HepG2 (cell line): Measurements from ENCODE around the gene SERAC1. TPM values are rescaled to one million over a fixed set of nuclear protein-coding genes. Genes with fewer than 3 reads are reported as not detected.

Experiments used
- ATAC-seq: fragments of 200-7000 bp; cut with Tn5 transposase; 3 replicates; pipeline ENCODE4 v1.9.1; 2020; ENCODE audit warnings: mild to moderate bottlenecking, moderate library complexity
- BruUV-seq: library from RNA; stranded (reverse); fragments of 400-500 nt; replicated peaks from 2 replicates; lab custom pipeline; 2021; lab: Mats Ljungman, UMichigan
- CTCF ChIA-PET: fragments of 300-600 bp; formaldehyde crosslinking; extraction: SDS; loops from one replicate; lab custom pipeline; 2021; ENCODE audit warnings: low total read pairs, inconsistent platforms, low intra/inter-chr PET ratio; lab: Yijun Ruan, JAX
- POLR2A ChIA-PET: fragments of 350-600 bp; sonication (Branson Sonifier 250); formaldehyde crosslinking; loops from one replicate; lab custom pipeline; 2020; ENCODE audit warnings: antibody characterized with exemption, inconsistent platforms; lab: Yijun Ruan, JAX
- DNase-seq: peaks from one replicate; pipeline ENCODE4 v3.0.0-alpha.2; 2015; ENCODE audit warnings: low spot score
- FAIRE-seq: peaks from 3 replicates; lab custom pipeline; 2011; peaks lifted over from hg19 to GRCh38; lab: Jason Lieb, UNC
- H2AFZ ChIP-seq: one replicate; pipeline ENCODE4 v1.6.1; 2011; ENCODE audit warnings: low read length, inconsistent platforms
- H3K27ac ChIP-seq: fragments of 300-600 bp; 3 replicates; pipeline ENCODE4 v1.8.0; 2011; ENCODE audit warnings: mixed run types, mild to moderate bottlenecking, mixed read lengths, low read length, inconsistent platforms; ENCODE audit not compliant: insufficient read depth; ENCODE audit errors: extremely low read length
- H3K27me3 ChIP-seq, 2 experiments: fragments of 200-600 bp in 1 of 2; 2 replicates in 1 of 2; 3 replicates in 1 of 2; pipeline versions ENCODE4 v1.6.0 to v1.8.0; 2011; ENCODE audit warnings: low read length in 2 of 2, mild to moderate bottlenecking in 2 of 2, moderate library complexity in 2 of 2, inconsistent platforms in 1 of 2; ENCODE audit not compliant: insufficient read depth in 2 of 2, control insufficient read depth in 1 of 2
- H3K36me3 ChIP-seq, 2 experiments: fragments of 200-600 bp in 1 of 2; replicated peaks in 1 of 2; 2 replicates in 1 of 2; 3 replicates in 1 of 2; pipeline versions ENCODE4 v1.5.1 to v1.8.0; 2011; ENCODE audit warnings: low read length in 2 of 2, inconsistent platforms in 1 of 2; ENCODE audit not compliant: insufficient read depth in 2 of 2, control insufficient read depth in 1 of 2
- H3K4me1 ChIP-seq: 2 replicates; pipeline ENCODE4 v1.5.1; 2012; ENCODE audit warnings: low read length, inconsistent platforms; ENCODE audit not compliant: insufficient read depth
- H3K4me2 ChIP-seq: 2 replicates; pipeline ENCODE4 v1.6.0; 2011; ENCODE audit warnings: low read depth, low read length, inconsistent platforms
- H3K4me3 ChIP-seq, 3 experiments: fragments of 200-600 bp in 1 of 3; sonication (generic), shearing (Covaris generic) in 1 of 3; replicated peaks in 1 of 3; 2 replicates each; pipeline ENCODE4 v1.5.1; 2011 to 2016; ENCODE audit warnings: low read length in 3 of 3, inconsistent platforms in 2 of 3, low read depth in 2 of 3, mild to moderate bottlenecking in 2 of 3, control low read depth in 1 of 3, mixed read lengths in 1 of 3; ENCODE audit not compliant: insufficient read depth in 1 of 3
- H3K79me2 ChIP-seq: one replicate; pipeline ENCODE4 v1.6.1; 2011; ENCODE audit warnings: low read length, inconsistent platforms; ENCODE audit not compliant: insufficient read depth
- H3K9ac ChIP-seq: 2 replicates; pipeline ENCODE4 v1.6.0; 2011; ENCODE audit warnings: mild to moderate bottlenecking, low read depth, low read length, inconsistent platforms; ENCODE audit not compliant: insufficient read depth
- H3K9me3 ChIP-seq: 2 replicates; pipeline ENCODE4 v1.5.1; 2012; ENCODE audit warnings: mild to moderate bottlenecking, low read length
- H4K20me1 ChIP-seq: 2 replicates; pipeline ENCODE4 v1.6.0; 2011; ENCODE audit warnings: inconsistent platforms, mild to moderate bottlenecking, low read length, moderate library complexity; ENCODE audit not compliant: insufficient read depth
- ADNP ChIP-seq: sonication (generic); formaldehyde crosslinking; IDR thresholded peaks from 2 replicates; pipeline ENCODE4 v1.4.0; 2020; ENCODE audit warnings: missing genetic modification reagents
- BATF2 ChIP-seq: sonication (generic); formaldehyde crosslinking; IDR thresholded peaks from 2 replicates; pipeline ENCODE4 v1.8.0; 2022; ENCODE audit warnings: mild to moderate bottlenecking, missing genetic modification reagents, moderate library complexity
- ELF3 ChIP-seq: IDR thresholded peaks from 2 replicates; pipeline ENCODE4 v1.6.1; 2016; ENCODE audit warnings: missing genetic modification reagents, missing compliant biosample characterization
- GFI1 ChIP-seq: sonication (generic); formaldehyde crosslinking; IDR thresholded peaks from 2 replicates; pipeline ENCODE4 v1.5.0; 2020; ENCODE audit warnings: missing genetic modification reagents, mild to moderate bottlenecking, borderline replicate concordance
- GMEB1 ChIP-seq: sonication (generic); formaldehyde crosslinking; IDR thresholded peaks from 2 replicates; pipeline ENCODE4 v1.5.1; 2020; ENCODE audit warnings: missing genetic modification reagents, mild to moderate bottlenecking, borderline replicate concordance
- GTF2F1 ChIP-seq: fragments of 150-350 bp; IDR thresholded peaks from 2 replicates; pipeline ENCODE4 v1.6.1; 2014; ENCODE audit warnings: low read length
- HIC2 ChIP-seq: sonication (generic); formaldehyde crosslinking; IDR thresholded peaks from 2 replicates; pipeline ENCODE4 v1.9.0; 2022; ENCODE audit warnings: low read depth, missing genetic modification reagents
- IRX3 ChIP-seq: sonication (generic); formaldehyde crosslinking; IDR thresholded peaks from 2 replicates; pipeline ENCODE4 v1.8.1; 2023; ENCODE audit warnings: mild to moderate bottlenecking, low read depth, missing genetic modification reagents, borderline replicate concordance
- MEIS2 ChIP-seq: sonication (generic); formaldehyde crosslinking; IDR thresholded peaks from 2 replicates; pipeline ENCODE4 v1.9.0; 2021; ENCODE audit warnings: mild to moderate bottlenecking, missing genetic modification reagents
- NFRKB ChIP-seq: fragments of 450-650 bp; IDR thresholded peaks from 2 replicates; pipeline ENCODE4 v1.6.1; 2017
- PCBP1 ChIP-seq: fragments of 200-400 bp; formaldehyde crosslinking; IDR thresholded peaks from 2 replicates; pipeline ENCODE4 v1.6.1; 2017; ENCODE audit warnings: mild to moderate bottlenecking, low read depth, low read length, borderline replicate concordance
- RFX1 ChIP-seq: fragments of 450-650 bp; IDR thresholded peaks from 2 replicates; pipeline ENCODE4 v1.6.1; 2017
- RFXAP ChIP-seq: sonication (generic); formaldehyde crosslinking; IDR thresholded peaks from 2 replicates; pipeline ENCODE4 v1.4.0; 2020; ENCODE audit warnings: missing genetic modification reagents, borderline replicate concordance
- SNAPC5 ChIP-seq: sonication (generic); formaldehyde crosslinking; IDR thresholded peaks from 2 replicates; pipeline ENCODE4 v1.8.1; 2023; ENCODE audit warnings: mild to moderate bottlenecking, missing genetic modification reagents, borderline replicate concordance
- TBX3 ChIP-seq: fragments of 450-650 bp; IDR thresholded peaks from 2 replicates; pipeline ENCODE4 v1.6.1; 2017; ENCODE audit warnings: antibody characterized with exemption, mild to moderate bottlenecking, inconsistent platforms, borderline replicate concordance
- TEF ChIP-seq: sonication (generic); formaldehyde crosslinking; IDR thresholded peaks from 2 replicates; pipeline ENCODE4 v1.5.0; 2020; ENCODE audit warnings: missing genetic modification reagents
- ZFP82 ChIP-seq: sonication (generic); formaldehyde crosslinking; IDR thresholded peaks from 2 replicates; pipeline ENCODE4 v1.5.1; 2020; ENCODE audit warnings: mild to moderate bottlenecking, missing genetic modification reagents, borderline replicate concordance
- ZNF143 ChIP-seq: sonication (generic); formaldehyde crosslinking; IDR thresholded peaks from 2 replicates; pipeline ENCODE4 v1.4.0; 2020; ENCODE audit warnings: missing genetic modification reagents
- ZSCAN20 ChIP-seq: sonication (generic); formaldehyde crosslinking; IDR thresholded peaks from 2 replicates; pipeline ENCODE4 v1.4.0; 2020; ENCODE audit warnings: missing genetic modification reagents, mild to moderate bottlenecking, borderline replicate concordance
- ZSCAN30 ChIP-seq: sonication (generic); formaldehyde crosslinking; IDR thresholded peaks from 2 replicates; pipeline ENCODE4 v1.5.0; 2020; ENCODE audit warnings: mild to moderate bottlenecking, missing genetic modification reagents
- WGBS: methylation state at CpG from one replicate; pipeline ENCODE4 v1.1.6; 2017; ENCODE audit warnings: low lambda C conversion rate; 5-methylcytosine and 5-hydroxymethylcytosine counted together
- in situ Hi-C: cut with HindIII; loops from 2 replicates; pipeline ENCODE4 v1.10.0; 2017; ENCODE audit warnings: low pct_unique_long_range_greater_than_20kb; ENCODE audit not compliant: extremely low pct_ligation_motif_present
- intact Hi-C: fragments of 100-400 bp; cut with micrococcal nuclease; formaldehyde crosslinking; loops from one replicate; pipeline ENCODE4 v1.10.0; 2022; ENCODE audit not compliant: unreplicated experiment
- polyA plus RNA-seq, 8 experiments: library from polyadenylated mRNA; depleted of rRNA in 3 of 8; stranded (reverse) in 7 of 8; unstranded in 1 of 8; fragments of >200 nt; fragmentation: Illumina TruSeq in 4 of 8; extraction: Trizol in 4 of 8; gene quantifications; 2 replicates each; pipeline versions ENCODE4 v1.2.1 to v1.2.3, GENCODE V29; 2011 to 2016; ENCODE audit warnings: low read depth in 4 of 8, missing spikeins in 1 of 8, mixed read lengths in 1 of 8; ENCODE audit not compliant: insufficient read depth in 1 of 8
- total RNA-seq, 5 experiments: library from RNA; depleted of rRNA; stranded (reverse); fragments of >200 nt; fragmentation: Illumina TruSeq; extraction: Trizol; gene quantifications; 2 replicates each; pipeline ENCODE4 v1.2.3, GENCODE V29; 2016; ENCODE audit warnings: low read depth in 1 of 5

SERAC1 gene
- total and polyA plus RNA-seq, 2 of the 13 experiments (the other 11 are each of a cell fraction or from before 2014, with no cell fraction given): 4.5 to 8.1 TPM

GRCh38 chr6:158205169-158205944, 37.3 kb upstream of the SERAC1 start:
- peak; percentile 65 for DNase-seq
- peak; percentile 66 for FAIRE-seq
- WGBS: 24% methylated on average over 13 of the region's 13 CpGs
- no TSS peak for BruUV-seq
- Histone ChIP-seq H3K27ac (no peak overlapping the region), H3K9ac (no peak overlapping the region), H3K79me2 (no peaks in the 10 kb centered on the region), H3K9me3 (no peaks in the 10 kb centered on the region), H3K27me3 (0 out of 5 replicates have a peak, but pooled peaks cover 0 to 6% of the 10 kb centered on the region in 2 experiments), H4K20me1 (no peaks in the 10 kb centered on the region), H2AFZ (no peak overlapping the region), H3K4me3 (no peak overlapping the region), H3K4me1 (peaks cover 42% of the 10 kb centered on the region), H3K4me2 (peak overlapping the region; percentile 58), H3K36me3 (no peaks in the 10 kb centered on the region)
- in situ Hi-C loops: loop anchor here (5.0 to 25.0 kb wide), 3 partner anchors 63 to 757 kb away; no protein-coding TSS in a partner anchor
- intact Hi-C loops: loop anchor here (1.0 kb wide), 2 partner anchors 37 to 62 kb away; partner anchors contain the start of genes GTF2H5 and SERAC1
- peak; percentile 90 for ATAC-seq
- ChIA-PET POLR2A (interaction anchor here (1.1 to 1.2 kb wide), 2 partner anchors 22 to 62 kb away, joined by 3 read pairs; no protein-coding TSS in a partner anchor), CTCF (interaction anchor here (1.5 to 2.4 kb wide), 2 partner anchors 62 to 133 kb away, joined by 4 to 19 read pairs; no protein-coding TSS in a partner anchor)
- TF ChIP-seq GMEB1 (no peak), RFX1 (no peak), PCBP1 (no peak), MEIS2 (CRISPR knock-in tag) (no peak), ZFP82 (CRISPR knock-in tag) (no peak), ELF3 (CRISPR knock-in tag) (peak; percentile 62; the same call in 1 of the 2 replicates), SNAPC5 (CRISPR knock-in tag) (no peak), HIC2 (CRISPR knock-in tag) (no peak), ZNF143 (CRISPR knock-in tag) (no peak), ADNP (CRISPR knock-in tag) (no peak), ZSCAN30 (CRISPR knock-in tag) (no peak), ZSCAN20 (CRISPR knock-in tag) (no peak), TEF (CRISPR knock-in tag) (no peak), RFXAP (CRISPR knock-in tag) (no peak), TBX3 (no peak), GFI1 (no peak), GTF2F1 (no peak), BATF2 (no peak), IRX3 (no peak), NFRKB (no peak)
